ENCODE data around the gene CDK5RAP1.

CDK5RAP1 gene

GRCh38 chr20:33339515-33340058 lies 61.7 kb downstream of the CDK5RAP1 start:
- DNase-seq (ENCODE audit: low read depth) = no peak
- H3K4me3 ChIP-seq (ENCODE audit: low read depth, low read length) = no peak overlapping the region

DNA sequence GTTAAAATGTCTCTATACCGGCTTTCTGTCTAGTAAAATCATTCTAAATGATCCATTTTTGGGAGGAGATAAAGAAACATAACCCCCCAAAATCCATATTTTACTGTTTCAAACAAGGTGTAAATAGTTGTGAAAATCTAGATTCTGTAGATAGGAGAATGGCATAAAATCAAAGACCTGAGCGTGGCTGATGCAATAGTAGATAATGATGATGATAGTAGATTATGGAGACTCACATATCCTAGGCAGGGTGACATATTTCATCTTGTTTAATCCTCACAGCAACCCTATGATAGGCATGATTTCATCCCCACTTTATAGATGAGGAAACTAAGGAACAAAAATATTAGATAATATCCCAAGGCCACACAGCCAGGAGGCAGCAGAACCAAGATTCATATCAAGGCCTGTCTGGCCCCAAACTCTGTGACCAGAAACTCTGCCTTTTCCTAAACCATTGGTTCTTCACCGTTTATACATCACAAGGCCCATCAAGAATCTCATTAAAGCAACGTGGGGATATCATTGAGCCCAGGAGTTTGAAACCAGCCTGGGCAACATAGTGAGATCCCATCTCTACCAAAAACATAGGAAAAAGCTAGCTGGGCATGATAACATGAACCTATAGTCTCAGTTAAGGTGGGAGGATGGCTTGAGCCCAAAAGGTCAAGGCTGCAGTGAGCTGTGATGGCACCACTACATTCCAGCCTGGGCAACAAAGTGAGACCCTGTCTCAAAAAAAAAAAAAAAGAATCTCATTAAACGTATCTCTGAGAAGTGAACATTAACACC lies 62.7 kb downstream of the CDK5RAP1 start:
- DNase-seq (ENCODE audit: low read depth) = no peak
- no peak overlapping the region for H3K4me3 ChIP-seq (ENCODE audit: low read depth, low read length)

GRCh38 chr20:33337531-33338165 lies 63.7 kb downstream of the CDK5RAP1 start:
- H3K4me3 ChIP-seq (ENCODE audit: low read depth, low read length) = no peak overlapping the region
- no peak for DNase-seq (ENCODE audit: low read depth)

- H3K4me3 ChIP-seq (ENCODE audit: low read depth, low read length) = no peak overlapping the region
- no peak for DNase-seq (ENCODE audit: low read depth)
These were observed 64.2 kb downstream of the CDK5RAP1 start for GRCh38 chr20:33337119-33337518.

DNA sequence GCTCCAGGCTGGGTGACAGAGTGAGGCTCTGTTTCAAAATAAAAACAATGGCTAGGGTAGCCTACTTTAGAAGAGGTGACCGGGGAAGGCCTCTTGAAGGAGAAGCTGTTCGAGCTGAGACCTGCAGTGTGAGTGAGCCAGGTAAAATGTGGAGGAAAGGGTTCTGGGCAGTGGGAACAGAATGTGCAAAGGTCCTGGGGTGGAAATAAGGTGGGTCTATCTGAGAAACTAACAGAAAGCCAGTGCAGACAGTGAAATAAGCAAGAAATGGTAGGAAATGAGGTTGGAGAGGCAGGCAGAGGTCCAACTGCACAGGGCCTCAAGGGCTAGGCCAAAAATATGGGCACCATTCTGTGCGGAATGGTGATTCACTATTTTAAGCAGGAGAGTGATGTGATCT lies 64.9 kb downstream of the CDK5RAP1 start:
- DNase-seq (ENCODE audit: low read depth) = no peak
- H3K4me3 ChIP-seq (ENCODE audit: low read depth, low read length) = no peak overlapping the region

DNA sequence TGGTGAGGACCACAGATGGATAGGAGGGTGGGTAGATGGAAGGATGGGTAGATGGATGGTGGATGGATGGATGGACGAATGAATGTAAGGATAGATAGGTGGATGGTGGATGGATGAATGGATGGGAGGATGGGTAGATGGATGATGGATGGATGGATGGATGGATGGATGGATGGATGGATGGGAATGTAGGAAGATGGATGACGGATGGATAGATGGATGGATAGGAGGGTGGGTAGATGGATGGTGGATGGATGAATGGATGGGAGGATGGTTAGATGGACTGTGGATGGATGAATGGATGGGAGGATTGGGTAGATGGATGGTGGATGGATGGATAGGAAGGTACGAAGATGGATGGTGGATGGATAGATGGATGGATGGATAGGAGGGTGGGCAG lies 67.2 kb downstream of the CDK5RAP1 start:
- H3K4me3 ChIP-seq (ENCODE audit: low read depth, low read length) = no peak overlapping the region
- no peak for DNase-seq (ENCODE audit: low read depth)

GRCh38 chr20:33333616-33334015 lies 67.7 kb downstream of the CDK5RAP1 start:
- no peak for DNase-seq (ENCODE audit: low read depth)
- no peak overlapping the region for H3K4me3 ChIP-seq (ENCODE audit: low read depth, low read length)

DNA sequence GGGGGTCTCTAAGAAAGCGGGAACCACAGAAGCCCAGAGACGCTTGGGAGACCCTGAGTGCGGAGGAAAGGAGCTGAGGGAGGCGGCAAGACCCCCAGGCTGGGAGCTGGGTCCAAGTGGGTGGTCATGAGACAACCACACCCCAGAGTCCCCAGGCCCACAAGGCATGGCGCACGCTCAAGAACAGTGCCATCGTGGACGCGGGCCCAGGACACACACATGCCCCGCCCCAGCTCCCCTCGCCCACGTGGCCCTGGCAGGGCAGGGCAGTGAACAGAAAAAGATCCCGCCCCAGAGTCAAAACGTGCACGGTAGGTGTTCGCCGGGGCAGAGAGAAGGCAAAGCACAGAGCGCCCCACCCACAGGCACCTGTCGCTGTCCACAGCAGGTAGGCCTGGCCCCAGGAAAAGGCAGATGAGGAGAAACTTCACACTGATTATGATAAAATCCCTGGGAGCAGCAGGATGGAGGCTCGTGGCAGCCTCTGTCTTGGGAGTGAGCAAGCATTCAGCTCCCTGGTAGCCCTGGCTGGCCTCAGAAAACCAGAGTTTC lies 68.3 kb downstream of the CDK5RAP1 start:
- no peak for DNase-seq (ENCODE audit: low read depth)
- H3K4me3 ChIP-seq (ENCODE audit: low read depth, low read length) = no peak overlapping the region

DNA sequence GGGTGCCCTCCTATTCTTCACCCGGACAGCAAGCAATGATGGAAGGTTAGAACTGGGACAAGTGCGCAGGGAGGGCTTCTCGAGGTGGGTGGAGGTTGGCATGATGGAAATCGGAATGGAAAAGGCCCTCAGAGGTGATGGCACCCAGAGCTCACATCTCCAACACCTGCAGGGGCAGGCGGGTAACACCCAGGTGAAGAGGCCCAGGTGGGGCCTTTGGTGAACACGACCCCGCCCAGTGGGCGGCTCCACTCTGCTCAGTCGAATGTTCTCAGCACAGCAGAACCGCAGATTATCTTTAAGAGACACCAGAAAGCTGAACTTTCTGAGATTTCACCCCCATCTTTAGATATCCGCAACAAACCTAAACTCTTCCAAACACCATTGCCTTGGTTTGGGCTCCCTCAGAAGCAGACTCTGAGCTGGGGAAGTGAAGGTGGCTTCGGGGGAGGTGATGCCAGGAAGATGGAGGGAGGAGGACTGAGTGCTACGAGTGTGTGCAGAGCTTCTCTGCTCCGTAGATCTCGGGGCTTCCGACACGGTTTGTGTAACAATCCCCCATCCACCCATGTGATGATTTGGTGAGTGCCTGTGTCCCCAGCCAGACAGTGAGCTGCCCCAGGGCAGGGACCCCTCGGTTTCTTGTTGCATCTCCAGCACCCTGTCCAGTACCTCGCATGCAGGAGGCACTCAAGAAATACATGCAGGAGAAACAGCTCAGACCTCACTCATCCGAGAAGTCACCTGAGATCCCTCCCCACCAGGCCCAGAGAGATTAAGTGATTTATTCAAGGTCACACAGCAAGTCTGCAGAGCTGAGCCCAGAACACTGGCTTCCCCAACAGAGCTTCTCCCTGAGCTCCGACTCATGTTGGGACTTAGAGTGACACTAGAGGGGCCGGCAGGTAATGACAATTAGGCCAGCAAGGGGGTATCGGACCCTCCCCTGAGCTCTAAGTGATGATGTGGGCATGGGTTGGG lies 72.9 kb downstream of the CDK5RAP1 start:
- DNase-seq (ENCODE audit: low read depth) = no peak
- no peak overlapping the region for H3K4me3 ChIP-seq (ENCODE audit: low read depth, low read length)

DNA sequence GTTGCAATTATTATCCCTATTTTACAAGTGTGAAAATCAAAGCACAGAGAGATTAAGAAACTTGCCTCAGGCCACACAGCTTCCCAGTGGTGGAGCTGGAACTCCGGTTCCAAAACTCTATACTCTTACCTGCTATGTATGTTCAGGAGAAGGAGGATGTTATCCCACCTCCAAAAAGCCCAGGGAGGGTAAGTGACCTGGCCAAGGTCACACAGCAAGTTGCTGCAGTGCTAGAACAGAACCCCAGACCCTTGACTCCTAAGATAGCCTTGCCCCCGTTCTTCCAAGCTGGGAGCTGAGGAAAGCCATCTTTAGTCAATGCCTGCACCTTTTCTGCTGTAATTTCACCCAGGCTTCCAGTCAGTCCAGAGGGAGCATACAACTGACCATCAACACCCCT lies 76.0 kb downstream of the CDK5RAP1 start:
- no peak overlapping the region for H3K4me3 ChIP-seq (ENCODE audit: low read depth, low read length)
- no peak for DNase-seq (ENCODE audit: low read depth)

DNA sequence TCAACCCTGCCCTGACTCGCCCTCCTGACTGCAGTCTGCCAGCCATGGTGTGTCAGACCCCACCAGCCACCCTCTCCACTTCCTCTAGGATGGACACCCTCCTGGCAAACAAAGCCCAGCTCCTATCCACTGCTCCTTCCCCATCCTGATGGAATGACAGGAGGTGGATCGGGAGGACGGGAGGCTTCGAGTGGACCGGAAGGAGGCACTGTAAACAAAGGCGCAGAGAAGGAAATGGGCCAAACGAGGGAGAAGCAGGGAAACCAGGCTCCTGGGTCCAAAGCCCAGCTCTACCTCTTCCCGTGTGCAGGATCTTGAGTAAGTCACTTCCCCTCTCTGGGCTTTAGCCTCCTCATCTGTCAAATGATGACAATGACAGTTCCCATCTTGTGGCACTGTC lies 78.1 kb downstream of the CDK5RAP1 start:
- no peak overlapping the region for H3K4me3 ChIP-seq (ENCODE audit: low read depth, low read length)
- no peak for DNase-seq (ENCODE audit: low read depth)

- no peak for DNase-seq (ENCODE audit: low read depth)
- no peak overlapping the region for H3K4me3 ChIP-seq (ENCODE audit: low read depth, low read length)
These were observed 78.9 kb downstream of the CDK5RAP1 start for GRCh38 chr20:33322456-33322855.

GRCh38 chr20:33320006-33320405 lies 81.3 kb downstream of the CDK5RAP1 start:
- no peak for DNase-seq (ENCODE audit: low read depth)
- no peak overlapping the region for H3K4me3 ChIP-seq (ENCODE audit: low read depth, low read length)

GRCh38 chr20:33318096-33318429 lies 83.3 kb downstream of the CDK5RAP1 start:
- no peak overlapping the region for H3K4me3 ChIP-seq (ENCODE audit: low read depth, low read length)
- no peak for DNase-seq (ENCODE audit: low read depth)

GRCh38 chr20:33317424-33318095 lies 83.8 kb downstream of the CDK5RAP1 start:
- DNase-seq (ENCODE audit: low read depth) = no peak
- no peak overlapping the region for H3K4me3 ChIP-seq (ENCODE audit: low read depth, low read length)

GRCh38 chr20:33316958-33317357 lies 84.4 kb downstream of the CDK5RAP1 start:
- no peak overlapping the region for H3K4me3 ChIP-seq (ENCODE audit: low read depth, low read length)

DNA sequence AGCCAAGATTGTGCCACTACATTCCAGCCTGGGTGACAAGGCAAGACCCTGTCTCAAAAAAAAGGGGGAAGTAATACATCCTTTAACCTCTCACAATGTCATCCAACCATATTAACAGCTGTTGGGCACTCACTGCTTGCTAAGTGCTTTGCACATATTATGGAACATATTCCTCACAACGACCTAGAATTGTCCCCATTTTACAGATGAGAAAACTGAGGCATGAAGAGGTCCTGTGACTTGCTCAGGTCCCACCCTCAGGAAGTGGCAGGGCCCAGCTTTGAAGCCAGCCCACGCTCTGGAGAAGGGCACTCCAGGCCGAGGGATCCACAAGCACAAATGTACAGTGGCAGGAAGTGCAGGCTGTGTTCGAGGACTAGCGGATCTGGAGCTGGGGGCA lies 85.0 kb downstream of the CDK5RAP1 start:
- no peak overlapping the region for H3K4me3 ChIP-seq (ENCODE audit: low read depth, low read length)
- no peak for DNase-seq (ENCODE audit: low read depth)

More at GRCh38 chr20:33316958-33317357, 84.4 kb downstream of the CDK5RAP1 start:
- no peak for DNase-seq (ENCODE audit: low read depth)

DNA sequence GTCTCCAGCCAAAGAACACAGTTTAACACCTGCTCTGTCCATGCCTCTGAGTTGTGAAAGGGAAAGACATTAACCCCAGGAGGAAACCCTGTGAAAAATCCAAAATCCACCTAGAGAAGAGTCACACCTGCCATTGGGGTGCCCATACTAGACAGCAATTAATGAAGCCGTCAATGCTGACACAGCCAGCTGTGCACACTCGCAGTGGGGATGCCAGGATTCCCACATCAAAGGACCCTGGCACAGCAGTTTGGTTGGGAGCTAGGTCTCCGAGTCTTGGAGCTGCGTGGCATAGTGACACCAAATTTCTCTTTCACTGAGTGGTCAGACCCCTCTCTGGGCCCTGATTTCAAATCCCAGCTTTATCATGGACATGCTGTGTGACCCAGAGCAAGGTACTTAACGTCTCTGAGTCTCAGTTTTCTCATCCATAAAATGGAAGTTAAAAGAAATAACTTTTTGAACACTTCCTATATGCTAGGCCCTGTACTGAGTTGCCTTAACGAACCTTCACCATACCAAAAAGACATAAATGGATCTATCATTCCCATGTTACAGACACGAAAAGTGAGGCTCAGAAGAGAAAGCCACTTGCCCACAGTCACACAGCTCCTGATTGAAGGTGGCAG lies 87.5 kb downstream of the CDK5RAP1 start:
- H3K4me3 ChIP-seq (ENCODE audit: low read depth, low read length) = no peak overlapping the region
- no peak for DNase-seq (ENCODE audit: low read depth)

DNA sequence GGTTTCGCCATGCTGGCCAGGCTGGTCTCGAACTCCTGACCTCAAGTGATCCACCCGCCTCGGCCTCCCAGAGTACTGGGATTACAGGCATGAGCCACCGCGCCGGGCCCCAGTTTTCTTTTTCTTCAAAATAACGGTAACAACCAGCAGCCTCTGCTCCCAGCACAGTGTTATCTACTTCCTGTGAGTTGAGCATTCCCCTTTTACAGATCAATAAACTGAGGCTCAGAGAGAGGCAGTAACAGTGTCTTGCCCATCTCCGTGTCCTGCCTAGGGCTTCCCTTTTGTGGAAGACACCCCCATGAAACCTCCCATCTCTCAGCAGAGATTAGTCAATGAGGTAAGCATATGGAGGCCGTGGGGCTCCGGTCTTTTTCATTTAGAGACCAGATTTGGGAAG lies 88.7 kb downstream of the CDK5RAP1 start:
- no peak overlapping the region for H3K4me3 ChIP-seq (ENCODE audit: low read depth, low read length)
- DNase-seq (ENCODE audit: low read depth) = no peak
